Medulla oblongata (tissue), 1 donor: ENCODE measurements around the gene GRPEL2.
"Not testable (repeated sequence)": the region's sequence is repeated elsewhere in the genome, so short reads cannot be mapped to it uniquely, and the experiment has no call there.

Experiments used
- DNase-seq: peaks from one replicate; pipeline ENCODE4 v3.0.0-alpha.2; 2015; ENCODE audit errors: extremely low spot score

Gene GRPEL2

DNA sequence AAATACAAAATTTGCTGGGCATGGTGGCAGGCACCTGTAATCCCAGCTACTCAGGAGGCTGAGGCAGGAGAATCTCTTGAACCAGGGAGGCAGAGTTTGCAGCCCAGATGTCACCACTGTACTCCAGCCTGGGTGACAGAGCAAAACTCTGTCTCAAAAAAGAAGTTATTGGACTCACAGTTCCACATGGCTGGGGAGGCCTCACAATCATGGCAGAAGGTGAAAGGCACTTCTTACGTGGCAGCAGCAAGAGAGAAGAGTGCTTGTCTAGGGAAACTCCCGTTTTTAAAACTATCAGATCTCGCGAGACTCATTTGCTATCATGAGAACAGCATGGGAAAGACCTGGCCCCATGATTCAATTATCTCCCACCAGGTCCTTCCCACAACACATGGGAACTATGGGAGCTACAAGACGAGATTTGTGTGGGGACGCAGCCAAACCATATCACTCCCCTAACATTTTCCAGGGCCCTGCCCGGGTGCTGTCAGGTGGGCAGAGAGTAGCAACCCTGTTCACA is 53.5 kb downstream of the GRPEL2 start:
- DNase-seq = not testable (repeated sequence)

GRCh38 chr5:149399775-149400174 is 54.5 kb downstream of the GRPEL2 start:
- no peak for DNase-seq

DNA sequence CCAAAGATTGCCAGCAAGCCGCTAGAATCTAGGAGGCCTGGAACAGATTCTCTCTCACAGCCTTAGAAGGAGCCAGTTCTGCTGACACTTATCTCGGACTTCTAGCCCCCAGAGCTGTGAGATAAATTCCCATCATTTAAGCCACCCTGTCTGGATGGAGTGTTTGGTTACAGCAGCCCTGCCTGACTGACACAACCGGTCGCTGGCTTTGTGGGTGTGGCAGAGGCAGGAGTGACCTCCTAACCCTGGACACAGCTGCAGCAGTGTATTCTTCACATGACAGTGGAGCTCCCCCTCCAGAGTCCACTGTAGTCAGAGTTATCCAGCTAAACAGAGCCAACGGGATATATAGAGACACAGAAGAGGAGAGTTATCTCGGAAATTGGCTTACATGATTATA is 55.0 kb downstream of the GRPEL2 start:
- no peak for DNase-seq

DNA sequence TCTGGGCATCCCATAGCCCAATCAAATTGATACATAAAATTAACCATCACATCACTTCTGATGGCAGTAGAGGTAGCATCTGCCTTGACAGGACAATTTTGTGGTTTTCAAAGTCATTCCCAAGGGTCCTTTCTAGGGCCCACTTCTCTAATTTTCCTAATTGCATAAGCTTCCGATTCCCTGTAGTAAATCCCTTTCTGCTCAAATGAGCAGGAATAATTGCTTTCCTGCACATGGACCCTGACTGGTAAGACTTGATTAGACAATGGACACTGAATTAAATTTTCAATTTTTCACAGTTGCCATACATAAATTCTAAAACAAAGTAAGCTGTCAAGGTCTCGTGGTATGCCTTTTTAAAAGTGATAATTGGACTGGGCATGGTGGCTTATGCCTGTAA is 55.8 kb downstream of the GRPEL2 start:
- no peak for DNase-seq

GRCh38 chr5:149402291-149402690 is 57.0 kb downstream of the GRPEL2 start:
- no peak for DNase-seq
